Measurements from ENCODE around the gene PPP1R12A. TPM values are rescaled to one million over a fixed set of nuclear protein-coding genes. Genes with fewer than 3 reads are reported as not detected.
A peak's percentile ranks its signal among the peaks of the same experiment; 100 is the strongest.
"Not testable (repeated sequence)": the region's sequence is repeated elsewhere in the genome, so short reads cannot be mapped to it uniquely, and the experiment has no call there.

Gene PPP1R12A
- total RNA-seq, 4 donors from 2014 or later = 181 to 286 (median 243) TPM

GRCh38 chr12:79945433-79945832 lies 10.5 kb upstream of the PPP1R12A start:
- no peak for TF ChIP-seq CTCF (IDR thresholded peaks at IDR 0.05)
- TF ChIP-seq POLR2A (IDR thresholded peaks at IDR 0.05) = no peak
- DNase-seq = no peak
- no peaks in the 10 kb centered on the region for H3K9me3 ChIP-seq
- no peak overlapping the region for H3K27ac ChIP-seq
- no peak overlapping the region for H3K4me3 ChIP-seq
- H3K36me3 ChIP-seq = no peaks in the 10 kb centered on the region
- intact Hi-C loops (cut with DNase I; ENCODE audit: low total_unique reads) = no loop called here
- no peaks in the 10 kb centered on the region for H3K27me3 ChIP-seq
- no peaks in the 10 kb centered on the region for H3K4me1 ChIP-seq

- no peaks in the 10 kb centered on the region for H3K9me3 ChIP-seq
- no peak overlapping the region for H3K27ac ChIP-seq
- H3K4me3 ChIP-seq = no peak overlapping the region
- intact Hi-C loops (cut with DNase I; ENCODE audit: low total_unique reads) = no loop called here
- TF ChIP-seq CTCF (IDR thresholded peaks at IDR 0.05) (no peak), POLR2A (IDR thresholded peaks at IDR 0.05) (no peak)
- H3K27me3 ChIP-seq = no peaks in the 10 kb centered on the region
- no peaks in the 10 kb centered on the region for H3K36me3 ChIP-seq
- H3K4me1 ChIP-seq = no peaks in the 10 kb centered on the region
- no peak for DNase-seq
Observed at GRCh38 chr12:79944565-79944964, 9.7 kb upstream of the PPP1R12A start.

- H3K9me3 ChIP-seq; intact Hi-C loops (cut with DNase I; ENCODE audit: low total_unique reads): not testable (repeated sequence)
Observed at GRCh38 chr12:79942846-79943245, 7.9 kb upstream of the PPP1R12A start.

GRCh38 chr12:79939728-79940310 lies 4.9 kb upstream of the PPP1R12A start:
- Histone ChIP-seq H3K9me3 (no peaks in the 10 kb centered on the region), H3K4me1 (no peaks in the 10 kb centered on the region), H3K27me3 (no peaks in the 10 kb centered on the region), H3K27ac (no peak overlapping the region), H3K4me3 (no peak overlapping the region), H3K36me3 (no peaks in the 10 kb centered on the region)
- no peak for TF ChIP-seq CTCF (IDR thresholded peaks at IDR 0.05)
- DNase-seq = no peak
- intact Hi-C loops (cut with DNase I; ENCODE audit: low total_unique reads) = no loop called here

More at GRCh38 chr12:79942846-79943245, 7.9 kb upstream of the PPP1R12A start:
- H3K36me3 ChIP-seq, H3K27me3 ChIP-seq, H3K27ac ChIP-seq, H3K4me3 ChIP-seq, DNase-seq, H3K4me1 ChIP-seq: not testable (repeated sequence)

GRCh38 chr12:79938843-79939242 lies 3.9 kb upstream of the PPP1R12A start:
- Histone ChIP-seq H3K4me3 (no peak overlapping the region), H3K4me1 (no peaks in the 10 kb centered on the region), H3K27me3 (no peaks in the 10 kb centered on the region), H3K9me3 (no peaks in the 10 kb centered on the region), H3K27ac (no peak overlapping the region), H3K36me3 (no peaks in the 10 kb centered on the region)
- TF ChIP-seq POLR2A (IDR thresholded peaks at IDR 0.05) (no peak), CTCF (IDR thresholded peaks at IDR 0.05) (no peak)
- intact Hi-C loops (cut with DNase I; ENCODE audit: low total_unique reads) = no loop called here
- no peak for DNase-seq

- Histone ChIP-seq H3K27me3 (no peaks in the 10 kb centered on the region), H3K4me3 (peak overlapping the region in 1 of 2 donors; percentile 94), H3K27ac (peak overlapping the region; percentile 97 to 99), H3K9me3 (no peaks in the 10 kb centered on the region), H3K36me3 (no peaks in the 10 kb centered on the region), H3K4me1 (no peaks in the 10 kb centered on the region)
- DNase-seq = no peak
- TF ChIP-seq POLR2A (IDR thresholded peaks at IDR 0.05) = no peak
- TF ChIP-seq CTCF (IDR thresholded peaks at IDR 0.05) = no peak
- intact Hi-C loops (cut with DNase I; ENCODE audit: low total_unique reads) = no loop called here
Observed at GRCh38 chr12:79936670-79937069, 1.8 kb upstream of the PPP1R12A start.
